OCI-LY3 (cell line): Measurements from ENCODE around the gene SHISA7.

ENCODE experiments used
- CTCF ChIP-seq: fragments of 200-600, 300-600 bp; sonication (generic); IDR thresholded peaks from 2 replicates; pipeline ENCODE4 v1.5.1; 2014; ENCODE audit warnings: antibody characterized with exemption, low read length, low read depth
- EZH2phosphoT487 ChIP-seq: fragments of 200-600 bp; shearing (Covaris generic); IDR thresholded peaks from 2 replicates; pipeline ENCODE4 v1.6.1; 2018; ENCODE audit warnings: antibody characterized with exemption, mixed run types, low read depth

GRCh38 chr19:55389386-55390317, 53.4 kb downstream of the SHISA7 start:
- TF ChIP-seq CTCF (no peak), EZH2phosphoT487 (no peak)
